HG02610 (cell line): Measurements from ENCODE around the gene FHAD1.

Experiments used
- ATAC-seq: cut with Tn5 transposase; IDR thresholded peaks from one replicate; pipeline ENCODE4 v1.9.1; 2021; ENCODE audit warnings: mild to moderate bottlenecking, moderate library complexity; ENCODE audit not compliant: unreplicated experiment

FHAD1 gene

GRCh38 chr1:15245593-15246360 is 1.2 kb upstream of the FHAD1 start:
- ATAC-seq: no peak

- ATAC-seq: no peak
Measured at GRCh38 chr1:15248216-15248615, 1.2 kb downstream of the FHAD1 start.

- no peak for ATAC-seq
Measured at GRCh38 chr1:15249081-15249480, 2.1 kb downstream of the FHAD1 start.

GRCh38 chr1:15251857-15252835 is 5.1 kb downstream of the FHAD1 start:
- ATAC-seq: no peak

GRCh38 chr1:15254559-15254958 is 7.5 kb downstream of the FHAD1 start:
- ATAC-seq: no peak

GRCh38 chr1:15255582-15256149 is 8.6 kb downstream of the FHAD1 start:
- ATAC-seq: no peak

GRCh38 chr1:15256584-15256983 is 9.6 kb downstream of the FHAD1 start:
- ATAC-seq: no peak

GRCh38 chr1:15257309-15257708 is 10.3 kb downstream of the FHAD1 start:
- no peak for ATAC-seq

- no peak for ATAC-seq
Measured at GRCh38 chr1:15258833-15259621, 12.0 kb downstream of the FHAD1 start.

GRCh38 chr1:15259622-15260007 is 12.6 kb downstream of the FHAD1 start:
- ATAC-seq: no peak

- ATAC-seq: no peak
Measured at GRCh38 chr1:15260418-15261154, 13.6 kb downstream of the FHAD1 start.

- peak; percentile 36 for ATAC-seq
Measured at GRCh38 chr1:15261155-15262002, 14.4 kb downstream of the FHAD1 start.

- ATAC-seq: no peak
Measured at GRCh38 chr1:15262003-15262377, 15.0 kb downstream of the FHAD1 start.

GRCh38 chr1:15262706-15263105 is 15.7 kb downstream of the FHAD1 start:
- no peak for ATAC-seq

GRCh38 chr1:15264769-15265168 is 17.7 kb downstream of the FHAD1 start:
- no peak for ATAC-seq

GRCh38 chr1:15271196-15271595 is 24.2 kb downstream of the FHAD1 start:
- no peak for ATAC-seq

- no peak for ATAC-seq
Measured at GRCh38 chr1:15272009-15272781, 25.2 kb downstream of the FHAD1 start.

GRCh38 chr1:15272782-15273127 is 25.7 kb downstream of the FHAD1 start:
- ATAC-seq: no peak

- no peak for ATAC-seq
Measured at GRCh38 chr1:15273274-15273673, 26.3 kb downstream of the FHAD1 start.
